Suppressor macrophage treated with lipopolysaccharide for 4 hours (primary cell): ENCODE results near the gene VAV3.
"Not testable (repeated sequence)": the region's sequence is repeated elsewhere in the genome, so short reads cannot be mapped to it uniquely, and the experiment has no call there.

Experiments
- DNase-seq: peaks from one replicate; pipeline ENCODE4 v3.0.0-alpha.2; 2020

The VAV3 gene

GRCh38 chr1:107965110-107965991 is at the start of gene VAV3:
Gene VAV3, minus strand, starts transcription at chr1:107965180. Its CDS starts 311 bp downstream, at chr1:107964869.
- peak; percentile 90 for DNase-seq

- no peak for DNase-seq
These were observed 47.6 kb upstream of the VAV3 start for GRCh38 chr1:108012553-108012952.

DNA sequence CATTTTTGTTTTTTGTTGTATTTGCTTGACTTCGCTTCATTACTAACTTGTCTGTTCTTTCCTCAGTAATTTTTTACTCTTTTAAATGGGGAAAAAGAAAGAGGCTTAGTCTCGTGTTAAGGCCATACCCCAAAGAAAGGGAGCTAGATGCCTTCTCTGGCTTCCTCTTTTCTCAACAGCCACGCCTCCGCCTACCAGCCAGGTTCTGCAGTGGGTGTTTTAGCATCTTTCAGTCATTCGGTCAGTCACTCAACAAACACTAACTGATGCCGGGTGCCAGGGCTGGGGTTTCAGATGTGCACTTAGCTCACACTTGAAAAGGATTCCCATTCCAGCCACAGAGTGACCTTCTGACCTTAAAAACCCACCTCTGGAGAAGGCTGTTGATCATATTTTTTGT is 46.3 kb upstream of the VAV3 start:
- DNase-seq = no peak

GRCh38 chr1:108010581-108010980 is 45.6 kb upstream of the VAV3 start:
- DNase-seq = no peak

- no peak for DNase-seq
These were observed 44.7 kb upstream of the VAV3 start for GRCh38 chr1:108009603-108010195.

GRCh38 chr1:108007531-108007930 is 42.6 kb upstream of the VAV3 start:
- no peak for DNase-seq

DNA sequence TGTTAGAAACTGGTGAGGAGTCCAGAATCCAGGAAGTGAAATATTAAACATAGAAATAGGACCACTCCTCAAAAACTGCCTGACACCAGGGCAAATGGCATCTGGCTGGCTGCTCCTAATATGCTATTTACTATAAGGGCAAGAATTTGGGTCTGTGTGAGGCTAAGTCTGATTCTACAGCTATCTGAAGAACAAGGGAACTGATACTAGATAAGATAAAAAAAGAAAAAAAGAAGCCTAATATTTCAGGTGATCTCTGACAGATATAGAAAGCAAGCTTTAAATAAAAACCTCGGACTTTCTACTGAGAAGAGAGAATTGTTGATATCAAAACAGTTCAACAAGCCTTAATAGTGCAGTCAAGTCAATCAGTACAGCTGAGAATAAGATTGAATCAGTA is 42.1 kb upstream of the VAV3 start:
- DNase-seq = no peak

GRCh38 chr1:108004919-108005318 is 39.9 kb upstream of the VAV3 start:
- not testable (repeated sequence) for DNase-seq

DNA sequence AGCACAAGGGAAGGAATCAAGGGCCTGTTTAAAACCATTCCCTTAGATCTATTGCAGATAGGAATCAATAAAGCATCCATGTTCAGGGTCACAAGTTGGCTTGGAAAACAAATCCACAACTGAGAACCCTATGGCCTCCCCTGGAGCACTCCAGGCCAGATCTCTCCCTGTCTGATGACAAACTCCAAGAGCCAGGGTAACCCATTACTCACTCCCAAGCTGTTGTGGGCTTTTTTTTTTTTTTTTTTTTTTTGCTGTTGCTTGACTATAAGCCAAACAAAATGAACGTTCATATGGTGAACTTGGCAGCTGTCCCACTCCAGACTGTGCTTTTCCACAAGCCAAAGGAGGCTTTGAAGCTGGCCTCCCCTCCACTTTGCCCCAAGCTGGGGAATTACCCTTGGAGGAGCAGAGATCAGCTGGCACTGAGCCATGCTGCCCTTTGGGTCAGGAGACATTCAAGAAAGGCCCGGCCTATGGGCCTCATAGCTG is 35.7 kb upstream of the VAV3 start:
- DNase-seq = peak; percentile 12

- no peak for DNase-seq
These were observed 35.2 kb upstream of the VAV3 start for GRCh38 chr1:108000184-108000583.

GRCh38 chr1:107997866-107998265 is 32.9 kb upstream of the VAV3 start:
- peak; percentile 15 for DNase-seq

DNA sequence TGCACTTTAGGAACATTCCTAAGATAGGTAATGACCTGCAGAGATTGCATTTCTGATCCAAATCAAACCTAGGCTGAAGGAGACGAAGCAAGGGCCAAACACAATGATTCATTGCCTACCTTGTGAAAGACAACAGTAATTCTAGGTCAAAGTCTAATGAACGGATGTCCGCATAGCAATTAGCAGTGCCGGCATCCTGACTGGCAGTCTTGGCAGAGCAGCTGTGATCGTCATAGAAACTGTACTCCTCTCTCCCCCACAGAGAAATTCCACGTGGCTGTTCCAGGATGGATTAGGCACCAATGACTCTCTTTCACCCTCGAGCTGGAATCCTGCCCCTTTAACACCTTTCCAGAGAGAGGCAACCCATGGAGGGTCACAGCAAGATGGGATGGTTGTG is 28.9 kb upstream of the VAV3 start:
- no peak for DNase-seq

- no peak for DNase-seq
These were observed 27.4 kb upstream of the VAV3 start for GRCh38 chr1:107992347-107992746.

GRCh38 chr1:107991371-107992066 is 26.5 kb upstream of the VAV3 start:
- DNase-seq = peak; percentile 32

DNA sequence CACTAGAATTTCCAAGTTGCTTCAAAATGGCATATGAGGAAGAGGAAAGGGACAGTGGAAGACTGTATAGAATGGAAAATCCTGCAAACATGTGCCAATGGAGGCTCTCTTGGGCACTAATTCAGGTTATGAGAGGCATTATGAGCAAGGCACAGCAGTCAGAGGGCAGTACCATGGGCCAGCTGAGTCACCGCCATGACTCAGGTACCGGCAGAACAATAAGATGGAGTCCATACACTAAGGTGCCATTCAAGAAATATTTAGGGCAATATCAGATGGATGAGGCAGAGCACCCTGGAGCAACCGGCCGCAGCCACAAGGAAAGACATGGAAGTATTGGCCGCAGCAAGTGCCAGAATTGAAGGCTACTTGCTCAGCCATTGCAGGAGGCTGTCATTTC is 25.6 kb upstream of the VAV3 start:
- no peak for DNase-seq

GRCh38 chr1:107981277-107981676 is 16.3 kb upstream of the VAV3 start:
- DNase-seq = no peak

GRCh38 chr1:107979926-107980325 is 14.9 kb upstream of the VAV3 start:
- no peak for DNase-seq

DNA sequence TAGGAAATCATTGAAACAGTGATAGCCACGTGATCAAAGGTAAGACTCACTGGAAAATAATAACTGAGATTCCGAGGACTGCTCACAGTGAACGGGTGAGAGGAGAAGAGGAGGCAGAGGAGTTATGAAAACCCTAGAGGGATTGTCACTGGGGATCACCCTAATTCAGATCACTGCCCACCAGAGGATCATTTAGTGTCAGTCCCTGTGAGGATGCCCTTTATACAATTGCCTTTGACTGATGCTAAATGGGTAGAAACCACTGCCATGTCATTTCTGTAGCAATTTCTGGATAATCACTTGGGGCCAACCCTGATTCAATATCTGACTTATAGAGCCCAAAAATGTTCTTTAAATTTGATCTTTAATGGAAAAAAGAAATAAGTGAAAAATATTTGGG is 14.1 kb upstream of the VAV3 start:
- no peak for DNase-seq

DNA sequence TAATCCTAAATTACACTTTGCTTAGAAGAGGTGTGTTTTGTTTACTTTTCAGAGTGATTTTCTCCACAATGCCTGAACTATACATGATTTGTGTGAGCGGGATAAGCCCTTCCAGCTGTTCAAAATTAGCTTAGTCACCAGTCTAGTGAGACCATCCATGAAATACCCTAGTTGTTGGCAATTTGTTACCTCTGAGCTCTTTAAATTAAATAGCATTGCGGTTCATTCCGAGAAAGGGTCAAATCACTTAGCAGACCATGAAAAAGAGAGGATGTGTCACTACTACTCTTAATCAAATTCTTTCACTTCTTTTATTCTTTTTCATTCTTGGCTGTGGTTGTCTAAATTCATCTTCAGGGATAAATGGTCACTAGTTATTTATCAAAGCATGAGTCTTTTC is 11.9 kb upstream of the VAV3 start:
- DNase-seq = no peak

DNA sequence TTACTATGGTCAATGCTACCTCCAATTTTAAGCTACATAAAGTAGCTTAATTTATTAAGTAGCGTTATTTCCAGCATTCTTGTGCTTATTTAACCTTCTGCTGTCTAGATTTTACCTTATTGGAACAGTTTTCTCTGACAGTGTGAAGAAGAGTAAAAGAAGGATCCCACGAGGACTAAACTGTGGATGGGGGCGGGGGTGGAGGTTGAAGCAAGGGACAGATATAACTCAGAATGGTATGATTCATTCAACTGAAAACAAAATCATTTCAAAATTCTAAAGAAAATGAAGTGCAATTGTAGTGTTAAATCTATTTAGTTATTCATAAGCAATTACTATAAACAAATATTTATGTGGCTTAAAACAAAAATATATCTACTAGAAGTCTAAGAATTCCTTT is 11.5 kb upstream of the VAV3 start:
- no peak for DNase-seq

GRCh38 chr1:107975851-107976250 is 10.9 kb upstream of the VAV3 start:
- DNase-seq = no peak

- DNase-seq = no peak
These were observed 9.1 kb upstream of the VAV3 start for GRCh38 chr1:107974090-107974489.

GRCh38 chr1:107972391-107973180 is 7.6 kb upstream of the VAV3 start:
- DNase-seq = no peak
